H1 (cell line): ENCODE measurements around the gene SMIM38. TPM values are rescaled to one million over a fixed set of nuclear protein-coding genes. Genes with fewer than 3 reads are reported as not detected.

Source experiments
- CTCF ChIA-PET: fragments of 300-600 bp; sonication (Branson Sonifier 250); formaldehyde crosslinking; loops from one replicate; lab custom pipeline; 2021; ENCODE audit not compliant: partially characterized antibody; lab: Charles Lee
- POLR2A ChIA-PET: fragments of 300-600 bp; sonication (Branson Sonifier 250); formaldehyde crosslinking; loops from one replicate; lab custom pipeline; 2021; ENCODE audit warnings: inconsistent platforms; ENCODE audit not compliant: partially characterized antibody; lab: Charles Lee
- DNase-seq, 2 experiments: peaks; one replicate each; pipeline versions ENCODE4 v3.0.0 to v3.0.0-alpha.2; 2010 to 2022; ENCODE audit warnings: low spot score in 2 of 2, low read depth in 1 of 2, mixed read lengths in 1 of 2
- FAIRE-seq: peaks from 2 replicates; lab custom pipeline; 2011; peaks lifted over from hg19 to GRCh38; lab: Jason Lieb, UNC
- H2AFZ ChIP-seq: 2 replicates; pipeline ENCODE4 v1.8.1; 2012; ENCODE audit warnings: low read length, inconsistent platforms
- H2AK5ac ChIP-seq: 2 replicates; pipeline ENCODE4 v1.6.1; 2013; ENCODE audit warnings: low read depth, low read length
- H2BK120ac ChIP-seq: replicated peaks from 2 replicates; pipeline ENCODE3; 2013; ENCODE audit warnings: low read depth, low read length, inconsistent platforms
- H2BK12ac ChIP-seq: 2 replicates; pipeline ENCODE4 v1.6.1; 2013; ENCODE audit warnings: low read depth, low read length
- H2BK15ac ChIP-seq: 2 replicates; pipeline ENCODE4 v1.6.1; 2013; ENCODE audit warnings: low read length
- H2BK20ac ChIP-seq: 2 replicates; pipeline ENCODE4 v1.6.1; 2013; ENCODE audit warnings: low read length
- H2BK5ac ChIP-seq: 2 replicates; pipeline ENCODE4 v1.6.1; 2013; ENCODE audit warnings: low read depth, low read length
- H3K14ac ChIP-seq: 2 replicates; pipeline ENCODE4 v1.6.1; 2013; ENCODE audit warnings: inconsistent platforms; ENCODE audit not compliant: insufficient read length
- H3K18ac ChIP-seq: 2 replicates; pipeline ENCODE4 v1.6.1; 2013; ENCODE audit warnings: low read length; ENCODE audit errors: extremely low read depth
- H3K23ac ChIP-seq: 2 replicates; pipeline ENCODE4 v1.6.1; 2013; ENCODE audit warnings: inconsistent platforms; ENCODE audit not compliant: insufficient read length
- H3K23me2 ChIP-seq: 2 replicates; pipeline ENCODE4 v1.6.1; 2013; ENCODE audit warnings: low read depth, low read length
- H3K27ac ChIP-seq: 2 replicates; pipeline ENCODE4 v1.6.1; 2011; ENCODE audit warnings: low read depth, low read length, inconsistent platforms
- H3K27me3 ChIP-seq, 4 experiments: replicated peaks in 1 of 4; 1 replicate in 1 of 4; 2 replicates in 3 of 4; pipeline versions ENCODE4 v1.6.1 to v1.8.1; 2011 to 2013; ENCODE audit warnings: low read length in 3 of 4, mild to moderate bottlenecking in 3 of 4, inconsistent platforms in 2 of 4, mixed read lengths in 2 of 4, moderate library complexity in 1 of 4; ENCODE audit not compliant: control insufficient read depth in 3 of 4, insufficient read depth in 3 of 4; ENCODE audit errors: extremely low read depth in 1 of 4
- H3K36me3 ChIP-seq, 4 experiments: 2 replicates each; pipeline versions ENCODE4 v1.6.1 to v1.8.1; 2011 to 2013; ENCODE audit warnings: mild to moderate bottlenecking in 4 of 4, low read length in 3 of 4, moderate library complexity in 2 of 4, control low read depth in 1 of 4, inconsistent platforms in 1 of 4; ENCODE audit not compliant: insufficient read depth in 4 of 4, control insufficient read depth in 2 of 4
- H3K4ac ChIP-seq: replicated peaks from 2 replicates; pipeline ENCODE3; 2013; ENCODE audit warnings: low read length, low read depth, mixed read lengths, inconsistent platforms; ENCODE audit not compliant: insufficient read length
- H3K4me1 ChIP-seq, 4 experiments: replicated peaks in 1 of 4; 1 replicate in 1 of 4; 2 replicates in 3 of 4; pipeline versions ENCODE4 v1.6.1 to v1.8.1; 2011 to 2013; ENCODE audit warnings: low read length in 3 of 4, inconsistent platforms in 2 of 4, mixed read lengths in 1 of 4; ENCODE audit not compliant: insufficient read depth in 4 of 4, control insufficient read depth in 3 of 4
- H3K4me2 ChIP-seq, 2 experiments: 2 replicates each; pipeline versions ENCODE4 v1.6.1 to v1.8.1; 2011 to 2013; ENCODE audit warnings: low read depth in 2 of 2, low read length in 2 of 2, control low read depth in 1 of 2, inconsistent platforms in 1 of 2, mild to moderate bottlenecking in 1 of 2; ENCODE audit not compliant: insufficient read depth in 1 of 2
- H3K4me3 ChIP-seq, 4 experiments: fragments of 200-600, 300-600 bp in 1 of 4; sonication (generic), shearing (Covaris generic), sonication (Bioruptor Twin) in 1 of 4; 2 replicates each; pipeline versions ENCODE4 v1.5.1 to v1.8.1; 2011 to 2016; ENCODE audit warnings: low read length in 4 of 4, low read depth in 3 of 4, control low read depth in 2 of 4, inconsistent platforms in 2 of 4, mild to moderate bottlenecking in 2 of 4, mixed read lengths in 1 of 4, moderate library complexity in 1 of 4; ENCODE audit not compliant: insufficient read depth in 2 of 4; ENCODE audit errors: extremely low read depth in 1 of 4
- H3K56ac ChIP-seq: replicated peaks from 2 replicates; pipeline ENCODE3; 2013; ENCODE audit warnings: low read depth, mild to moderate bottlenecking, mixed read lengths, low read length, inconsistent platforms; ENCODE audit not compliant: insufficient read length
- H3K79me1 ChIP-seq: 2 replicates; pipeline ENCODE4 v1.6.1; 2013; ENCODE audit warnings: low read depth, low read length, control low read depth
- H3K79me2 ChIP-seq, 2 experiments: 2 replicates each; pipeline versions ENCODE4 v1.6.1 to v1.8.1; 2012 to 2013; ENCODE audit warnings: low read length in 2 of 2, mild to moderate bottlenecking in 2 of 2, inconsistent platforms in 1 of 2; ENCODE audit not compliant: insufficient read depth in 2 of 2, control insufficient read depth in 1 of 2
- H3K9ac ChIP-seq, 4 experiments: replicated peaks in 1 of 4; 1 replicate in 1 of 4; 2 replicates in 3 of 4; pipeline versions ENCODE4 v1.6.1 to v1.8.1; 2011 to 2013; ENCODE audit warnings: low read depth in 3 of 4, low read length in 3 of 4, control low read depth in 2 of 4, mild to moderate bottlenecking in 2 of 4, moderate library complexity in 2 of 4, inconsistent platforms in 1 of 4; ENCODE audit errors: extremely low read depth in 1 of 4
- H3K9me3 ChIP-seq, 2 experiments: 2 replicates each; pipeline versions ENCODE4 v1.6.1 to v1.8.1; 2012 to 2013; ENCODE audit warnings: mild to moderate bottlenecking in 2 of 2, moderate library complexity in 2 of 2, control low read depth in 1 of 2, inconsistent platforms in 1 of 2, low read depth in 1 of 2, low read length in 1 of 2, mixed read lengths in 1 of 2; ENCODE audit not compliant: insufficient read depth in 2 of 2
- H4K20me1 ChIP-seq, 2 experiments: replicated peaks in 1 of 2; 2 replicates each; pipeline versions ENCODE3 to v1.8.1; 2011 to 2013; ENCODE audit warnings: inconsistent platforms in 2 of 2, low read length in 2 of 2, mild to moderate bottlenecking in 1 of 2; ENCODE audit not compliant: insufficient read depth in 2 of 2, control insufficient read depth in 1 of 2
- H4K5ac ChIP-seq: 2 replicates; pipeline ENCODE4 v1.6.1; 2013; ENCODE audit warnings: low read length, low read depth, mixed read lengths, inconsistent platforms; ENCODE audit not compliant: insufficient read length
- H4K8ac ChIP-seq: 2 replicates; pipeline ENCODE4 v1.8.0; 2013; ENCODE audit warnings: mild to moderate bottlenecking, moderate library complexity, low read length, inconsistent platforms; ENCODE audit not compliant: insufficient read depth; ENCODE audit errors: extremely low read depth
- H4K91ac ChIP-seq: replicated peaks from 2 replicates; pipeline ENCODE3; 2013; ENCODE audit warnings: low read length, mixed read lengths, inconsistent platforms; ENCODE audit not compliant: insufficient read length
- E2F6 ChIP-seq: IDR thresholded peaks from 2 replicates; pipeline ENCODE4 v1.6.1; 2012; ENCODE audit warnings: inconsistent platforms
- MAX ChIP-seq: IDR thresholded peaks from 2 replicates; pipeline ENCODE4 v1.6.1; 2012; ENCODE audit warnings: inconsistent platforms
- POU5F1 ChIP-seq: IDR thresholded peaks from 2 replicates; pipeline ENCODE4 v1.6.1; 2011; ENCODE audit warnings: low read depth, mild to moderate bottlenecking, low read length, moderate library complexity
- RBBP5 ChIP-seq: IDR thresholded peaks from 2 replicates; pipeline ENCODE4 v1.7.1; 2012; ENCODE audit warnings: low read depth, mild to moderate bottlenecking, inconsistent platforms, low read length, moderate library complexity, borderline replicate concordance
- SP1 ChIP-seq: IDR thresholded peaks from 2 replicates; pipeline ENCODE4 v1.6.1; 2011; ENCODE audit warnings: low read depth, low read length
- TAF1 ChIP-seq: IDR thresholded peaks from 2 replicates; pipeline ENCODE4 v1.6.1; 2011; ENCODE audit warnings: mild to moderate bottlenecking, low read depth, low read length
- TAF7 ChIP-seq: optimal IDR thresholded peaks from 2 replicates; pipeline ENCODE3; 2011; ENCODE audit warnings: low read depth, mild to moderate bottlenecking, inconsistent platforms, low read length, moderate library complexity, borderline replicate concordance
- TBP ChIP-seq: IDR thresholded peaks from 2 replicates; pipeline ENCODE4 v1.6.1; 2011; ENCODE audit warnings: low read depth, low read length, improper control_type of control experiment
- ZNF274 ChIP-seq: IDR thresholded peaks from 2 replicates; pipeline ENCODE4 v1.7.0; 2012; ENCODE audit warnings: low read length, borderline replicate concordance; ENCODE audit errors: extremely low read depth
- WGBS, 2 experiments: shearing (Covaris generic) in 1 of 2; methylation state at CpG; one replicate each; pipeline versions ENCODE4 v1.1.6 to v1.1.7; 2013 to 2015; ENCODE audit warnings: low lambda C conversion rate in 2 of 2, mixed read lengths in 2 of 2, inconsistent platforms in 1 of 2, low coverage in 1 of 2, missing lambda C conversion rate in 1 of 2; ENCODE audit not compliant: insufficient replicate concordance in 2 of 2, insufficient coverage in 1 of 2, insufficient read length in 1 of 2; ENCODE audit errors: extremely low coverage in 1 of 2, missing lambda C conversion rate in 1 of 2; 5-methylcytosine and 5-hydroxymethylcytosine counted together
- polyA plus RNA-seq, 7 experiments: library from polyadenylated mRNA; depleted of rRNA in 3 of 7; stranded (reverse) in 5 of 7; unstranded in 2 of 7; fragments of >200 nt in 5 of 7; fragments of 200-250 nt in 2 of 7; gene quantifications; 1 replicate in 5 of 7; 2 replicates in 1 of 7; 4 replicates in 1 of 7; pipeline versions ENCODE4 v1.2.1 to v1.2.3, GENCODE V29; 2011 to 2013; ENCODE audit warnings: missing spikeins in 2 of 7, mixed read lengths in 2 of 7
- total RNA-seq: library from RNA; stranded (reverse); fragmentation: NEBNext Ultra II Directional; extraction: Animal tissue kit (Norgen Biotek cat#: 25700); gene quantifications from 2 replicates; pipeline ENCODE4 v1.2.1, GENCODE V29; 2021

SMIM38 gene
- total and polyA plus RNA-seq, 2 of the 8 experiments (the other 6 are each of a cell fraction or from before 2014, with no cell fraction given): 0.17 to 0.20 TPM

GRCh38 chr11:69194956-69195355 is 39.2 kb downstream of the SMIM38 start:
- H3K4me3 ChIP-seq: no peak overlapping the region
- no peaks in the 10 kb centered on the region for H3K36me3 ChIP-seq
- no peak overlapping the region for H3K4me2 ChIP-seq
- peaks cover 15% of the 10 kb centered on the region; the same call in 1 of the 2 replicates for H3K23me2 ChIP-seq
- H3K27me3 ChIP-seq: no peaks in the 10 kb centered on the region
- no peaks in the 10 kb centered on the region for H3K79me1 ChIP-seq
- H3K18ac ChIP-seq: no peak overlapping the region
- no peak for DNase-seq
- ChIA-PET POLR2A (no interaction called here), CTCF (no interaction called here)
- H4K20me1 ChIP-seq: peaks cover 0 to 2% of the 10 kb centered on the region in 2 experiments
- 42% methylated on average over 4 of the region's 6 CpGs; no CpG with 5 or more reads in 1 of the 2 experiments for WGBS, 2 experiments
- no peak overlapping the region for H2BK12ac ChIP-seq
- H3K9me3 ChIP-seq: no peaks in the 10 kb centered on the region
- peak overlapping the region; percentile 90 for H3K56ac ChIP-seq
- H3K4me1 ChIP-seq: no peaks in the 10 kb centered on the region; a peak in 2 of 7 replicates
- no peak for FAIRE-seq
- H3K4ac ChIP-seq: no peak overlapping the region
- no peak overlapping the region for H2AK5ac ChIP-seq
- no peak overlapping the region for H2AFZ ChIP-seq
- H3K14ac ChIP-seq: no peak overlapping the region
- H4K8ac ChIP-seq: no peak overlapping the region
- H3K79me2 ChIP-seq: no peaks in the 10 kb centered on the region
- no peak overlapping the region for H2BK120ac ChIP-seq
- H3K27ac ChIP-seq: no peak overlapping the region
- H2BK15ac ChIP-seq: no peak overlapping the region
- H4K5ac ChIP-seq: no peak overlapping the region
- TF ChIP-seq TAF7: no peak
- no peak for TF ChIP-seq E2F6
- TF ChIP-seq RBBP5: no peak
- no peak for TF ChIP-seq MAX
- no peak for TF ChIP-seq SP1
- no peak for TF ChIP-seq TBP
- TF ChIP-seq ZNF274: no peak
- TF ChIP-seq TAF1: no peak
- no peak for TF ChIP-seq POU5F1
- no peak overlapping the region for H3K9ac ChIP-seq
- no peak overlapping the region for H3K23ac ChIP-seq
- no peak overlapping the region for H4K91ac ChIP-seq
- no peak overlapping the region for H2BK5ac ChIP-seq
- H2BK20ac ChIP-seq: no peak overlapping the region
